WERI-Rb-1 (cell line): Measurements from ENCODE around the gene INPP4B.

Experiments used
- DNase-seq: peaks from one replicate; pipeline ENCODE4 v3.0.0-alpha.2; 2020
- H3K27ac ChIP-seq: fragments of 250-450 bp; sonication (Bioruptor Pico); 2 replicates; pipeline ENCODE4 v1.5.1; 2020; ENCODE audit warnings: mild to moderate bottlenecking, moderate library complexity
- H3K27me3 ChIP-seq: fragments of 250-450 bp; sonication (Bioruptor Pico); 2 replicates; pipeline ENCODE4 v1.5.1; 2021; ENCODE audit warnings: mild to moderate bottlenecking, low read depth, moderate library complexity; ENCODE audit not compliant: insufficient read depth, severe bottlenecking
- H3K36me3 ChIP-seq: fragments of 250-450 bp; sonication (Bioruptor Pico); 2 replicates; pipeline ENCODE4 v1.5.1; 2020; ENCODE audit warnings: mild to moderate bottlenecking, moderate library complexity
- H3K4me3 ChIP-seq: 2 replicates; pipeline ENCODE4 v1.5.1; 2011; ENCODE audit warnings: low read depth, mild to moderate bottlenecking, control low read depth, low read length
- H3K9me3 ChIP-seq: fragments of 250-450 bp; sonication (Bioruptor Pico); 2 replicates; pipeline ENCODE4 v1.5.1; 2021; ENCODE audit warnings: mild to moderate bottlenecking, moderate library complexity; ENCODE audit not compliant: severe bottlenecking
- CTCF ChIP-seq: IDR thresholded peaks from 2 replicates; pipeline ENCODE4 v1.5.1; 2011; ENCODE audit warnings: low read depth, mild to moderate bottlenecking, control low read depth, inconsistent platforms, low read length

The INPP4B gene

GRCh38 chr4:142414366-142414990, 431.6 kb downstream of the INPP4B start:
- no peak for TF ChIP-seq CTCF
- no peak overlapping the region for H3K27ac ChIP-seq
- DNase-seq: no peak
- H3K27me3 ChIP-seq: no peaks in the 10 kb centered on the region
- H3K36me3 ChIP-seq: no peaks in the 10 kb centered on the region
- H3K4me3 ChIP-seq: no peak overlapping the region
- no peaks in the 10 kb centered on the region for H3K9me3 ChIP-seq

- no peak for TF ChIP-seq CTCF
- no peak overlapping the region for H3K4me3 ChIP-seq
- H3K27ac ChIP-seq: no peak overlapping the region
- no peaks in the 10 kb centered on the region for H3K27me3 ChIP-seq
- no peaks in the 10 kb centered on the region for H3K36me3 ChIP-seq
- DNase-seq: no peak
- H3K9me3 ChIP-seq: no peaks in the 10 kb centered on the region
Observed at GRCh38 chr4:142413485-142413884, 432.6 kb downstream of the INPP4B start.

- H3K27ac ChIP-seq: no peak overlapping the region
- TF ChIP-seq CTCF: no peak
- H3K36me3 ChIP-seq: no peaks in the 10 kb centered on the region
- no peaks in the 10 kb centered on the region for H3K9me3 ChIP-seq
- no peaks in the 10 kb centered on the region for H3K27me3 ChIP-seq
- no peak overlapping the region for H3K4me3 ChIP-seq
- no peak for DNase-seq
Observed at GRCh38 chr4:142411993-142412392, 434.1 kb downstream of the INPP4B start.

- no peaks in the 10 kb centered on the region for H3K9me3 ChIP-seq
- TF ChIP-seq CTCF: no peak
- no peaks in the 10 kb centered on the region for H3K27me3 ChIP-seq
- H3K36me3 ChIP-seq: no peaks in the 10 kb centered on the region
- no peak for DNase-seq
- H3K4me3 ChIP-seq: no peak overlapping the region
- H3K27ac ChIP-seq: no peak overlapping the region
Observed at GRCh38 chr4:142408003-142408441, 438.1 kb downstream of the INPP4B start.

- no peaks in the 10 kb centered on the region for H3K36me3 ChIP-seq
- no peak overlapping the region for H3K27ac ChIP-seq
- H3K4me3 ChIP-seq: no peak overlapping the region
- no peak for DNase-seq
- TF ChIP-seq CTCF: no peak
- no peaks in the 10 kb centered on the region for H3K9me3 ChIP-seq
- H3K27me3 ChIP-seq: no peaks in the 10 kb centered on the region
Observed at GRCh38 chr4:142407596-142407995, 438.5 kb downstream of the INPP4B start.

GRCh38 chr4:142406917-142407501, 439.1 kb downstream of the INPP4B start:
- Histone ChIP-seq H3K4me3 (no peak overlapping the region), H3K27me3 (no peaks in the 10 kb centered on the region), H3K36me3 (no peaks in the 10 kb centered on the region), H3K9me3 (no peaks in the 10 kb centered on the region), H3K27ac (no peak overlapping the region)
- DNase-seq: no peak
- TF ChIP-seq CTCF: no peak
